Measurements from ENCODE around the gene YWHAG. TPM values are rescaled to one million over a fixed set of nuclear protein-coding genes. Genes with fewer than 3 reads are reported as not detected.

YWHAG gene
- total and polyA plus RNA-seq, 2 of the 13 experiments (the other 11 are each of a cell fraction or from before 2014, with no cell fraction given), result 36.9 to 67.5 TPM

DNA sequence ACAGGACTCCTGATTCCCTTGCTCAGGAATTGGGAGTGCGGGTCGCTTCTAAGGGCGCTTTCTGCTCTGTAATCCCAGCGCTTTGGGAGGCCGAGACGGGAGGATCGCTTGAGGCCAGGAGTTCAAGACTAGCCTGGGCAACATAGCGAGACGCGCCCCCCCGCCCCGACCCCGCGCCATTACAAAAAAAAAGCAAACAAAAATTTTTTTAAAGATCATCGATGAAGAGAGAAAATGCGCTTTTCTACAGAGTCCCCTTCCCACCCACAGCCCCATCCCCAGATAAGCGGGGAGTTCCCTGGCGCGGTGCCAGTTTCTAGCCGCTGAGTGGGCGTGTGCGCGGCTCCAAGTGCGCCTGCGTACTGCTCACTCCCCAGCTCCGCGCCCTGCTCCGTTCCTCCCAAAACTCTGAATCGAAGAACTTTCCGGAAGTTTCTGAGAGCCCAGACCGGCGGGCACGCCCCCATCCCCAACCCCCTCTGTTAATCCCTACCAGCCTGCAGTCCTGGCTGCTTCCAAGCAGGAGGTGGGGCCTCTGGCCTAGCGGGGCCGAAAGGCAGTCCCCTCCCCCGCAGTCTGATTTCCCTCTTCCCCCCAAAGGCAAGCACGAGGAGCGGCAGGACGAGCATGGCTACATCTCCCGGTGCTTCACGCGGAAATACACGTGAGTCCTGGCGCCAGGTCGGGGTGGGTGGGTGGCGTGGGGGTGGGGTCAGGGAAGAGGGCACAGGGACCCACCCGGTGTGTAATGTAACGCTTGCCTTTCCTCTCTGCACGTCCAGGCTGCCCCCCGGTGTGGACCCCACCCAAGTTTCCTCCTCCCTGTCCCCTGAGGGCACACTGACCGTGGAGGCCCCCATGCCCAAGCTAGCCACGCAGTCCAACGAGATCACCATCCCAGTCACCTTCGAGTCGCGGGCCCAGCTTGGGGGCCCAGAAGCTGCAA lies 55.3 kb downstream of the YWHAG start (continued):
- TF ChIP-seq, protein P1, sequence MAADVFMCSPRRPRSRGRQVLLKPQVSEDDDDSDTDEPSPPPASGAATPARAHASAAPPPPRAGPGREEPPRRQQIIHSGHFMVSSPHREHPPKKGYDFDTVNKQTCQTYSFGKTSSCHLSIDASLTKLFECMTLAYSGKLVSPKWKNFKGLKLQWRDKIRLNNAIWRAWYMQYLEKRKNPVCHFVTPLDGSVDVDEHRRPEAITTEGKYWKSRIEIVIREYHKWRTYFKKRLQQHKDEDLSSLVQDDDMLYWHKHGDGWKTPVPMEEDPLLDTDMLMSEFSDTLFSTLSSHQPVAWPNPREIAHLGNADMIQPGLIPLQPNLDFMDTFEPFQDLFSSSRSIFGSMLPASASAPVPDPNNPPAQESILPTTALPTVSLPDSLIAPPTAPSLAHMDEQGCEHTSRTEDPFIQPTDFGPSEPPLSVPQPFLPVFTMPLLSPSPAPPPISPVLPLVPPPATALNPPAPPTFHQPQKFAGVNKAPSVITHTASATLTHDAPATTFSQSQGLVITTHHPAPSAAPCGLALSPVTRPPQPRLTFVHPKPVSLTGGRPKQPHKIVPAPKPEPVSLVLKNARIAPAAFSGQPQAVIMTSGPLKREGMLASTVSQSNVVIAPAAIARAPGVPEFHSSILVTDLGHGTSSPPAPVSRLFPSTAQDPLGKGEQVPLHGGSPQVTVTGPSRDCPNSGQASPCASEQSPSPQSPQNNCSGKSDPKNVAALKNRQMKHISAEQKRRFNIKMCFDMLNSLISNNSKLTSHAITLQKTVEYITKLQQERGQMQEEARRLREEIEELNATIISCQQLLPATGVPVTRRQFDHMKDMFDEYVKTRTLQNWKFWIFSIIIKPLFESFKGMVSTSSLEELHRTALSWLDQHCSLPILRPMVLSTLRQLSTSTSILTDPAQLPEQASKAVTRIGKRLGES (CRISPR knock-in tag; IDR thresholded peaks at IDR 0.05; ENCODE audit: borderline replicate concordance), result no peak
- TF ChIP-seq, protein P2, sequence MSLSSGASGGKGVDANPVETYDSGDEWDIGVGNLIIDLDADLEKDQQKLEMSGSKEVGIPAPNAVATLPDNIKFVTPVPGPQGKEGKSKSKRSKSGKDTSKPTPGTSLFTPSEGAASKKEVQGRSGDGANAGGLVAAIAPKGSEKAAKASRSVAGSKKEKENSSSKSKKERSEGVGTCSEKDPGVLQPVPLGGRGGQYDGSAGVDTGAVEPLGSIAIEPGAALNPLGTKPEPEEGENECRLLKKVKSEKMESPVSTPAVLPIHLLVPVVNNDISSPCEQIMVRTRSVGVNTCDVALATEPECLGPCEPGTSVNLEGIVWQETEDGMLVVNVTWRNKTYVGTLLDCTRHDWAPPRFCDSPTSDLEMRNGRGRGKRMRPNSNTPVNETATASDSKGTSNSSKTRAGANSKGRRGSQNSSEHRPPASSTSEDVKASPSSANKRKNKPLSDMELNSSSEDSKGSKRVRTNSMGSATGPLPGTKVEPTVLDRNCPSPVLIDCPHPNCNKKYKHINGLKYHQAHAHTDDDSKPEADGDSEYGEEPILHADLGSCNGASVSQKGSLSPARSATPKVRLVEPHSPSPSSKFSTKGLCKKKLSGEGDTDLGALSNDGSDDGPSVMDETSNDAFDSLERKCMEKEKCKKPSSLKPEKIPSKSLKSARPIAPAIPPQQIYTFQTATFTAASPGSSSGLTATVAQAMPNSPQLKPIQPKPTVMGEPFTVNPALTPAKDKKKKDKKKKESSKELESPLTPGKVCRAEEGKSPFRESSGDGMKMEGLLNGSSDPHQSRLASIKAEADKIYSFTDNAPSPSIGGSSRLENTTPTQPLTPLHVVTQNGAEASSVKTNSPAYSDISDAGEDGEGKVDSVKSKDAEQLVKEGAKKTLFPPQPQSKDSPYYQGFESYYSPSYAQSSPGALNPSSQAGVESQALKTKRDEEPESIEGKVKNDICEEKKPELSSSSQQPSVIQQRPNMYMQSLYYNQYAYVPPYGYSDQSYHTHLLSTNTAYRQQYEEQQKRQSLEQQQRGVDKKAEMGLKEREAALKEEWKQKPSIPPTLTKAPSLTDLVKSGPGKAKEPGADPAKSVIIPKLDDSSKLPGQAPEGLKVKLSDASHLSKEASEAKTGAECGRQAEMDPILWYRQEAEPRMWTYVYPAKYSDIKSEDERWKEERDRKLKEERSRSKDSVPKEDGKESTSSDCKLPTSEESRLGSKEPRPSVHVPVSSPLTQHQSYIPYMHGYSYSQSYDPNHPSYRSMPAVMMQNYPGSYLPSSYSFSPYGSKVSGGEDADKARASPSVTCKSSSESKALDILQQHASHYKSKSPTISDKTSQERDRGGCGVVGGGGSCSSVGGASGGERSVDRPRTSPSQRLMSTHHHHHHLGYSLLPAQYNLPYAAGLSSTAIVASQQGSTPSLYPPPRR (CRISPR knock-in tag; IDR thresholded peaks at IDR 0.05; ENCODE audit: borderline replicate concordance), result 0 out of 2 replicates have a peak, but pooled peaks have one; percentile 23
- TF ChIP-seq ZNF180 (CRISPR knock-in tag; IDR thresholded peaks at IDR 0.05; ENCODE audit: borderline replicate concordance, low read depth) (no peak), ZNF761 (CRISPR knock-in tag; conservative IDR thresholded peaks at IDR 0.05) (no peak), CAMTA2 (CRISPR knock-in tag; IDR thresholded peaks at IDR 0.05; ENCODE audit: borderline replicate concordance) (no peak), ZSCAN20 (CRISPR knock-in tag; IDR thresholded peaks at IDR 0.05; ENCODE audit: borderline replicate concordance) (no peak), RXRA (CRISPR knock-in tag; IDR thresholded peaks at IDR 0.05) (0 out of 2 replicates have a peak, but pooled peaks have one; percentile 24), MTA3 (CRISPR knock-in tag; IDR thresholded peaks at IDR 0.05) (no peak), SAP130 (CRISPR knock-in tag; IDR thresholded peaks at IDR 0.05; ENCODE audit: low read depth) (peak; percentile 43), ZMYM2 (CRISPR knock-in tag; IDR thresholded peaks at IDR 0.05) (no peak), ZNF225 (CRISPR knock-in tag; IDR thresholded peaks at IDR 0.05) (no peak), ZNF674 (CRISPR knock-in tag; IDR thresholded peaks at IDR 0.05; ENCODE audit: low read depth) (no peak)
- TF ChIP-seq, protein P3, sequence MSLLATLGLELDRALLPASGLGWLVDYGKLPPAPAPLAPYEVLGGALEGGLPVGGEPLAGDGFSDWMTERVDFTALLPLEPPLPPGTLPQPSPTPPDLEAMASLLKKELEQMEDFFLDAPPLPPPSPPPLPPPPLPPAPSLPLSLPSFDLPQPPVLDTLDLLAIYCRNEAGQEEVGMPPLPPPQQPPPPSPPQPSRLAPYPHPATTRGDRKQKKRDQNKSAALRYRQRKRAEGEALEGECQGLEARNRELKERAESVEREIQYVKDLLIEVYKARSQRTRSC (CRISPR knock-in tag; IDR thresholded peaks at IDR 0.05; ENCODE audit: low read depth), result no peak
- TF ChIP-seq, protein P4, sequence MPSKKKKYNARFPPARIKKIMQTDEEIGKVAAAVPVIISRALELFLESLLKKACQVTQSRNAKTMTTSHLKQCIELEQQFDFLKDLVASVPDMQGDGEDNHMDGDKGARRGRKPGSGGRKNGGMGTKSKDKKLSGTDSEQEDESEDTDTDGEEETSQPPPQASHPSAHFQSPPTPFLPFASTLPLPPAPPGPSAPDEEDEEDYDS (CRISPR knock-in tag; IDR thresholded peaks at IDR 0.05), result 0 out of 2 replicates have a peak, but pooled peaks have one; percentile 41
- TF ChIP-seq, protein P5, sequence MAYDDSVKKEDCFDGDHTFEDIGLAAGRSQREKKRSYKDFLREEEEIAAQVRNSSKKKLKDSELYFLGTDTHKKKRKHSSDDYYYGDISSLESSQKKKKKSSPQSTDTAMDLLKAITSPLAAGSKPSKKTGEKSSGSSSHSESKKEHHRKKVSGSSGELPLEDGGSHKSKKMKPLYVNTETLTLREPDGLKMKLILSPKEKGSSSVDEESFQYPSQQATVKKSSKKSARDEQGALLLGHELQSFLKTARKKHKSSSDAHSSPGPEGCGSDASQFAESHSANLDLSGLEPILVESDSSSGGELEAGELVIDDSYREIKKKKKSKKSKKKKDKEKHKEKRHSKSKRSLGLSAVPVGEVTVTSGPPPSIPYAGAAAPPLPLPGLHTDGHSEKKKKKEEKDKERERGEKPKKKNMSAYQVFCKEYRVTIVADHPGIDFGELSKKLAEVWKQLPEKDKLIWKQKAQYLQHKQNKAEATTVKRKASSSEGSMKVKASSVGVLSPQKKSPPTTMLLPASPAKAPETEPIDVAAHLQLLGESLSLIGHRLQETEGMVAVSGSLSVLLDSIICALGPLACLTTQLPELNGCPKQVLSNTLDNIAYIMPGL (CRISPR knock-in tag; IDR thresholded peaks at IDR 0.05; ENCODE audit: borderline replicate concordance in 1 of 2, low read depth in 1 of 2), result no peak
